Mucosa of descending colon (tissue), 3 donors: ENCODE results near the gene CD99L2. TPM values are rescaled to one million over a fixed set of nuclear protein-coding genes. Genes with fewer than 3 reads are reported as not detected.

Experiments used
- ATAC-seq: fragments of 200-7000 bp; cut with Tn5 transposase; one replicate; pipeline ENCODE4 v1.9.1; 2020; ENCODE audit warnings: mild to moderate bottlenecking, moderate library complexity
- DNase-seq, 3 donors: peaks; one replicate each; pipeline ENCODE4 v3.0.0-alpha.2; 2020
- H3K36me3 ChIP-seq: fragments of 200-600 bp; one replicate; pipeline ENCODE4 v1.8.0; 2021; ENCODE audit warnings: low read depth, mild to moderate bottlenecking
- H3K4me1 ChIP-seq: fragments of 200-600 bp; one replicate; pipeline ENCODE4 v1.8.0; 2021; ENCODE audit warnings: low read depth, mild to moderate bottlenecking
- H3K4me3 ChIP-seq: fragments of 200-600 bp; one replicate; pipeline ENCODE4 v1.8.0; 2021; ENCODE audit warnings: mild to moderate bottlenecking
- H3K9me3 ChIP-seq: fragments of 200-600 bp; one replicate; pipeline ENCODE4 v1.8.0; 2021; ENCODE audit warnings: mild to moderate bottlenecking
- CTCF ChIP-seq: fragments of 200-600 bp; IDR thresholded peaks from one replicate; pipeline ENCODE4 v1.8.0; 2022; ENCODE audit warnings: antibody characterized with exemption, mild to moderate bottlenecking
- intact Hi-C, 2 donors: fragments of 100-400 bp; cut with DNase I in 1 of 2; cut with micrococcal nuclease in 1 of 2; formaldehyde crosslinking; loops; one replicate each; pipeline versions ENCODE4 v1.11.0 to v1.11.1; 2022; cut with DNase I, micrococcal nuclease
- total RNA-seq, 3 donors: library from RNA; stranded (reverse); fragmentation: NEBNext Ultra II Directional in 2 of 3; extraction: Animal tissue kit (Norgen Biotek cat#: 25700) in 2 of 3; gene quantifications; one replicate each; pipeline versions ENCODE4 v1.2.1 to v1.2.4, GENCODE V29; 2021 to 2023
- donor health status: DM: no; HTN: no; CAD: no; lungs with moderate emphysema.
- donor health status: DM: no; HTN: no; CAD: no.
- donor health status: DM: no; HTN: yes; CAD: no.

The CD99L2 gene
- total RNA-seq, 3 donors from 2014 or later: 12.3 to 48.0 (median 15.6) TPM

DNA sequence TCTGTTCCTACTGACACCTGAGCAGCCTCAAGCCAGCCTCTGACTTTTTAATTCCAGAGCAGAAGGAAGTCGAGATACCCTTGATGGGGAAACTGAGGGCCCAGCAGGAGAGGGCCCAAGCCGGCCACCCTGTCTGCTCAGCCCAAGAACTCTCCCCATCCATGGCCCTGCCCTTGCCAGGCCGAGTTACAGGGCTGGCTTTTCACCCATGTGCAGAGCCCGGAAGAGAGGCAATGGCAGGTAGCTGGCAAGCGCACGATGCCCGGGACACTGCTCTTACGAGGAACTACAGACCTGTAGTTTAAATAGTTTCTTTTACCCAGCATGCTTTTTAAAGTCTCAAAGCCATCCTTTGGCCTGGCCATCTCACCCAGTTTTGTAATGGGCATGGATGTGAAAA is 125.4 kb downstream of the CD99L2 start:
- no peaks in the 10 kb centered on the region for H3K4me1 ChIP-seq
- no peak for ATAC-seq
- no peak overlapping the region for H3K4me3 ChIP-seq
- no peaks in the 10 kb centered on the region for H3K9me3 ChIP-seq
- intact Hi-C loops: loop anchor here (2.0 kb wide), 2 partner anchors 308 to 310 kb away; no protein-coding TSS in a partner anchor
- no peak for TF ChIP-seq CTCF
- H3K36me3 ChIP-seq: no peaks in the 10 kb centered on the region
- DNase-seq: no peak

- intact Hi-C loops: loop anchor here (2.0 kb wide), 2 partner anchors 308 to 310 kb away; no protein-coding TSS in a partner anchor
- Histone ChIP-seq H3K9me3 (no peaks in the 10 kb centered on the region), H3K4me1 (no peaks in the 10 kb centered on the region), H3K36me3 (no peaks in the 10 kb centered on the region), H3K4me3 (no peak overlapping the region)
- ATAC-seq (peak; percentile 90), DNase-seq (peak; percentile 71 to 85 (median 82))
- TF ChIP-seq CTCF: peak; percentile 42
Observed at GRCh38 chrX:150772150-150772970, 126.1 kb downstream of the CD99L2 start.

- Histone ChIP-seq H3K36me3 (no peaks in the 10 kb centered on the region), H3K9me3 (no peaks in the 10 kb centered on the region), H3K4me3 (no peak overlapping the region), H3K4me1 (no peaks in the 10 kb centered on the region)
- DNase-seq (no peak), ATAC-seq (no peak)
- TF ChIP-seq CTCF: no peak
- intact Hi-C loops: no loop called here
Observed at GRCh38 chrX:150771116-150771515, 127.4 kb downstream of the CD99L2 start.

DNA sequence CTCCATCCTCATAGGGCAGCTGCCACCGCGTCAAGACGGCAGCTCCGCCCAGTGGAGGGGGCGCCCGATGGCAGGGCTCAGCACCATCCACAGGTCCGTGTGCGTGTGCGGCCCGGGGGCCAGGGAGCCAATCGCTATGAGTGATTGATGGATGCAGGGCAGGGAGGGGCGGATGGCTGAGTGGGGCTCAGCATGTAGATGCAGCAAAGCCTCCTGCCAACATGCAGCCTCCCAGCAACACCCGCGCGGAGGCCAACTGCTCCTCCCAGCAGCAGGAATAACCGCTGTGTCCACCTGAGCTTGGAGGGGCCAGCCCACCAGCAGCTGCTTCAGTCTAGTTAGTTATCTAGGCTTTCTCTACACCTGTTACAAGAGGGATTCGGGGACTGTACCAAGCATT is 127.8 kb downstream of the CD99L2 start:
- intact Hi-C loops: no loop called here
- no peaks in the 10 kb centered on the region for H3K36me3 ChIP-seq
- H3K9me3 ChIP-seq: no peaks in the 10 kb centered on the region
- H3K4me3 ChIP-seq: no peak overlapping the region
- ATAC-seq: no peak
- no peaks in the 10 kb centered on the region for H3K4me1 ChIP-seq
- no peak for TF ChIP-seq CTCF
- no peak for DNase-seq

DNA sequence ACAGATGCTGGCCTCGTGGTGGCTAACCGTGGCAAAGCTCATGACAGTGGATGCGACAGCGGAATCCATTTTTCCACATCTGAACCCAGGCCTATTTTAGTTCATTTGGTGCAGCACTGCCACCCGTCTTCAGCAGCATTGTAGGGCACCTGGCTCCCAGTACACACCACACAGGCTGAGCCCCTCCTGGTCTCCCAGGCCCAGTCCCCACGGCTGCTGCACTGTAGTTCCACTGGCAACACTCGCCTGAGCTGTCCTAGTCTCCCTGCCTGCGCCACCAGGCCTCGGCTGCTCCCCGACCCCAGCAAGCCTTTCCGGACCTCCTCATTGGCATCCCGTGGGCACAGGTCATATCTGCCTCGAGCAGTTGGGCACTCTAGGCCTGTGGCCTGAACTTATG is 129.1 kb downstream of the CD99L2 start:
- DNase-seq: no peak
- intact Hi-C loops: no loop called here
- no peak for ATAC-seq
- TF ChIP-seq CTCF: no peak
- Histone ChIP-seq H3K4me3 (no peak overlapping the region), H3K36me3 (no peaks in the 10 kb centered on the region), H3K9me3 (no peaks in the 10 kb centered on the region), H3K4me1 (no peaks in the 10 kb centered on the region)
